Activated T-cell treated with anti-CD3 and anti-CD28 coated beads, Interleukin-2, amount 50 U/mL, for 1 hour (primary cell): ENCODE measurements around the gene TMEM181.
"Not testable (repeated sequence)": the region's sequence is repeated elsewhere in the genome, so short reads cannot be mapped to it uniquely, and the experiment has no call there.

Experiments
- DNase-seq: peaks from one replicate; pipeline ENCODE4 v3.0.0-alpha.2; 2020

The TMEM181 gene

DNA sequence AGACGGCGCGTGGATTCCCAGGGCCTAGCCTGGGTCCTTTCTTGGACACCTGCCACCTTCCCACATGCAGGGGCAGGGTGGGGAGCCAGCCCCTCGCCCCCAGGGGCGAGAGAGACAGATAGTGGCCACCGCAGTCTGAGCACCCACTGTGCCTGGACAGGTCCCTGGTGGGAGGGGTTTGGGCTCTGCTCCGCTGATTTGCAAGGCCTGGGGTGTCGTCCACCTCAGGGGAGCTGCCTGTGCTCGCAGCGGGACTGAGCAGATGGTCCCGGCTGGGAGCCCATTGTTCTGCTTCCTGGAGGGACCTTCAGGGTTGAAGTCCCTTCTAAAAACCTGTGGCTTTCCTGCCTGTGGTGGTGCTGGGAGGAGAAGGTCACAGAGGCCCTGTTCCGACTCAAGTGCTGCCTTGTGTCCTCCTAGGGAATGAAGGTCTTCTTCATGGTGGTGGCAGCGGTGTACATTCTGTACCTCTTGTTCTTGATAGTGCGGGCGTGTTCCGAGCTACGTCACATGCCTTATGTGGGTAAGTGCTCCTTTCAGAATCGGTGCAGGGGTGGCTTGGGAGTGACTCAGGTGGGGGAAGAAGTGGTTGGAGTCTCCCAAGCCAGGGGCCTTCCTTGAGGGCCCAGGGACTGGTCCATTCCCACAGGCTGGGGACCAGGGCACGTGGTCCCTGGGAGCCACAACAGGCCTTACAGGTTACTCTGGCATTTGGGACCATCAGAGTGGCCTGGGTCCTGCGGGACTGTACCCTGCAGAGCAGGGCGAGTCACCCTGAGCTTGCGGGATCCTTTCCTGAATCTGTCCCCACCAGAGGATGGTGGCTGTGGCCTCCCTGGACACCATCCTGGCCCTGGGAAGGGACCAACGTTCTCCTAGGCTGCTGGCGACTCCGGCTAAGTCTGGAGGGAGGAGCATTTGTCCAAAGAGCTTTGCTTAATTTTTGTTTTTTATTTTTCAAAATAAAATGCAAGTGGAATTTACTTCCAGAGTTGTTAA is 65.1 kb downstream of the TMEM181 start:
- DNase-seq, result peak; percentile 13

DNA sequence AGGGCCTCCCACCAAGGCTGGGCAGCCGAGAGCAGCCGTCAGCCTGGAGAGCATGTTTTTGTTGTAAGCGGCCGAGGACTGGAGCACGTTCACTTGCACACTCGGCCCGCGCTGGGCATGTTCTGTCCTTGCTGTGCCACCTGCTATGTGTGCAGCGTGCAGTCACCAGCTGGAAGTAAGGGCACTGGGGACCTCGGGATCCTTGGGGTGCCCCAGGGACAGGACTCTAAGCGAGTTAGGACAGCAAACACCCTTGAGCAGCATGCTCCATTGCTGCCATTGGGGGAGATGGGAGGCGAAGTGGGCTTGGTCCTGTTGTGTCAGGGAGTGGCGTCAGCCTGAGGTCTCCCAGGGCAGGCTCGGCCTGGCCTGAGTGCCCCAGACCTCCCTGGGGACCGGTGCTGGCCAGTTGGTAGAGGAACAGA is 66.0 kb downstream of the TMEM181 start:
- peak; percentile 4 for DNase-seq

DNA sequence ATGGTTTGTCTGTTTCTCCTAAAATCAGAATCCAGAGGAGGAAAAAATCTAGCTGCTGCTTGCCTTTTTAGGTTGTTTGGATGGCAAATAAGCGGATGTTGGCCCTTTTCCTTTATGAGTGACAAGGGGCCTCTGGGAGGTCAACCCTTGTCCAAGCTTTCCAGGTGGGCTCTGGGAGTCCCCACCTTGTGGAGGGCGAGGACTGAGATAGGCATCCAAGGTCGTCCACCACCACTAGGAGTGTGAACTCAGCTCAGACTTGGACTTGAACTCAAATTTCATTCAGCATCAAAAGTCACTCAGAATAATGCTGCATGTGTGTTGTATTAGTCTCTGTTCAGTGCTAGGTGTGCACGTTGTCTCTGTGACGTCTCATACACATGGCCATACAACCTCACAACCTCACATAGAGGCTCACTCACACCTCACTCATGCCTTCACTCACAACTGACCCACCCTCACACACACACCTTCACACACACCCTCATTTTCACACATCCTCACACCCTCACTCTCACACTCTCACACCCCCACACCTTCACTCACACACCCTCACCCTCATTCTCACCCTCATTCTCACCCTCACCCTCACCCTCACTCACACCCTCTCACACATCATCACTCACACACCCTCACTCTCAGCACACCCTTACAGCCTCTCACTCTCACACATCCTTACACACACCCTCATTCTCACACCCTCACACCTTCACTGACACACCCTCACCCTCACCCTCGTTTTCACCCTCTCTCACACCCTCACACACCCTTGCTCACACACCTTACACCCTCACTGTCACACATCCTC is 66.7 kb downstream of the TMEM181 start:
- no peak for DNase-seq

DNA sequence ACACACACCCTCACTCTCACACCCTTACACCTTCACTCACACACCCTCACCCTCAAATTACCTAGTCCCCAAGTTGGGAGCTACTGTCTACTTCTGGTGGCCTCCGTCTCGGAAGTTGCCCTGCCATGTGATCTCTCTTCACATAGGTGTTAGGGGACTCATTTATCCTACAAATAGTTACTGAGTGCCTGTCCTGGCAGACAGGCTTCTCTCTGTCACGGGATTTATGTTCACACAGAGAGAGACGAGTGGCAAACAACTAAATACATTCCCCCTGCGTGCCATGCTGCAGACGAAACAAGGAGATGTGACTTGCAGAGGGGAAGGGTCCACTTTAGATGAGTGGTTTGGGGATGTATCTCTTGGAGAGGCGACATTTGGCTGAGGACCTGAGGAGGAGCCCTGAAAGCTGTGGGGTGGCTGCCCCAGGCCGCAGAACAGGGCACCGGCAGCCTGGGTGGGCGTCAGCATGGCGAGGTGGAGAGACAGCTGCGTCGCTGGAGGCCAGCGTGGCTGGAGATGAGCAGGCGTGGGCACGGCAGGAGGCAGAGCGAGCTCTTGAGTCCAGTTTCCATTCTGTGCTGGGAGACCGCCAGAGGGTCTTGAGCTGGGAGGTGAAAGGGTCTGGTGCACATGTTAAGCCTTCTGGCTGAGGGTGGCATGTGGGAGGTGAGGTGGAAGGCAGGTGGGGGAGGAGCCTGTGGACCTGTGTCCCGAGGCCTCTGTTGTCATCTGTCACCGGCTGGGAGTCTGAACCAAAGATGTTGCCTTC is 67.5 kb downstream of the TMEM181 start:
- DNase-seq, result no peak

DNA sequence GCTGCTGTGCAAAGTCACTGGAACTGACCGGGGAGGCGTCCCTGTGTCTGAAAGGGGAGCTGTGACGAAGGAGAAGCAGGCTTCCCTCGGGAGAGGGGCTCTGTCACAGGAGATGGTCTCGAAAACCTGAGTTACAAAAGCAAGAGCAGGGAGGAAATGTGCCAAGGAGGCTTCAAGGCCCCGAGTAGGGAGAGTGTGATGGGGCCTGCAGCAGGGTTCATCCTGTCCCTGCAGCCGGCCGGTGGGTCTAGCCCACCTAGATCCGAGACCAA is 68.0 kb downstream of the TMEM181 start:
- peak; percentile 4 for DNase-seq

DNA sequence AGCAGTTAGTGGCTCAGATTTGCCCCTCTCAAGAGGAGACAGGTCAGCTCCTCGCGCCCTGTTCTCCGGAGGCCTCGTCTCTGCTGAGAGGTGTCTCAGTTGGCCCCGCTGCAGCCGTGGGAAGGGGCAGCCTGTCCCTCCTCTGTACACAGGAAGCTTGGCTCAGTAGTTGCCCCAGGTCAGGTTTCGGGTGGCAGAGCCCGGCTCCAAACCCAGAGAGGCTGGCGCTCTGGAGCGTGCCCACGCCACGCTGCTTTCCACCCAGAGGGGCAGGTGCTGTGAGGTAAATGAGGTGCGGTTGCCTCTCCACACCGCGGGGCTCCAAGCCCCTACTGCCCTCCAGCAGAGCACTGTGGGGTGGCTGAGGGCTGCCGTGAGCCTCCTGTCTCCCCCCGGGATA is 68.7 kb downstream of the TMEM181 start:
- peak; percentile 15 for DNase-seq

DNA sequence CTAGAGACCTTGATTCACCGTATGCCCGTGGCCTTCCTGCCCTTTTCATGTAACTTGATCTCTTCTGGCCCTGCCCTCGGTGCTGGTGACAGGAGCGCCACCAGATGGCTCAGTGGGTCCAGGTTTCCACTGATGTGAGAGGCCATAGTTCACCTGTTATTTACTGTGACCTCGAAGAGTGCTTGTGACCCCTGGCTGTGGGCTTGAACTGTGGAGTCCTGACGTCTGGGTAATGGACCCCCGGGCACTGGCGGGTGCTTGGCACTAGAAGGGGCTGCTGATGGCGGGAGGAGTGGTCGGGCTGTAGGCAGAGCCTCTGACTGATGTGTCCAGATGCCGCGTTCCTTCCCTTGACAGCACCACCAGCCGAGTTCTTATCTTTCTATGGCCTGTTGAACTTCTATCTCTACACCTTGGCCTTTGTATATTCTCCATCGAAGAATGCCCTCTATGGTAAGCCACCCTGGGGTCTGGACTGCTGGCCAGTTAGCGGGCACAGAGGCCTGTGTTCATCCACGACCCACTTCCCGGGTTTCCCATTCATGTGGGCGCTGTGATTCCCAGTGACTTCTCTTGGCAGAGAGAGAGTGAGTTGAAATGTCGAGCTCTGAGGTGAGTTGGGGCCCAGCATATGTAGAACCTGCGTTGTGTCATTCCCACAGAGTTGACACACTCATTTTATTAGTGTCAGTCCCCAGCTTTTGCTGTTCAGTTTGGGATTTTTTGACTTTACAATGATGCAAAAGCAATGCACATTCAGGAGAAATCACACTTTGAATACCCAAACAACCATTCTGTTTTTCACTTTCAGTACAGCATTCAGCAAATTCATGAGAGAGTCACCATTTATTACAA is 69.7 kb downstream of the TMEM181 start:
- DNase-seq, result peak; percentile 61

DNA sequence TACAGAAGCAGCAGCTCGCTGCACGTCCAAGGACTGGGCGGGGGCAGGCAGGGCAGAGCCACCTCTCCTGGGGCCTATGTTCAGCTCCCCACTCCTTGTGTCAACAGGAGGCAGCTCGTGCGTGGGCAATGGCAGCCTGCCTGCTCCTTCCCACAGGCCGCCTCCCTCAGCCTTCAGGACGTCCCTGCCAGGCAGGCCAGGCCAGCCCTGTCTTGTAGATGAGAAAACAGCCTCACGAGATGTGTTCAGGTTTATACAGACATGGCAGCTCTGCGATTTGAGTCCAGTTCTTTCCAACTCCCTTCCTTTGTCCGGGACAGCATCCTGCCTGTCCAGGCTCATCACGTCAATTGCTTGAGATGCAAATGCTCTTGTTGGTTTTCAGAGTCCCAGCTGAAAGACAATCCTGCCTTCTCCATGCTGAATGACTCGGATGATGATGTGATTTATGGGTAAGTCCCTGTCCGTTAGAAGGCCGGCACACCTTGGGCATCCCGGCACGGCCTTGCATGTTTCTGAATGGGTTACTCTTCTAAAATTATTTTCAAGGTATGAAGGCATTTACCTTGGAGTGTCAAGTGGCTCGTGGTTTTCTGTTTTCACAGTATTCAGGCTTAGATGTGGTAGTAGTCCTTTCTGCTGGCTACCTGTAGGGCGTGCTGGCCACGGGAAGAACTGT is 71.2 kb downstream of the TMEM181 start:
- DNase-seq, result peak; percentile 19

DNA sequence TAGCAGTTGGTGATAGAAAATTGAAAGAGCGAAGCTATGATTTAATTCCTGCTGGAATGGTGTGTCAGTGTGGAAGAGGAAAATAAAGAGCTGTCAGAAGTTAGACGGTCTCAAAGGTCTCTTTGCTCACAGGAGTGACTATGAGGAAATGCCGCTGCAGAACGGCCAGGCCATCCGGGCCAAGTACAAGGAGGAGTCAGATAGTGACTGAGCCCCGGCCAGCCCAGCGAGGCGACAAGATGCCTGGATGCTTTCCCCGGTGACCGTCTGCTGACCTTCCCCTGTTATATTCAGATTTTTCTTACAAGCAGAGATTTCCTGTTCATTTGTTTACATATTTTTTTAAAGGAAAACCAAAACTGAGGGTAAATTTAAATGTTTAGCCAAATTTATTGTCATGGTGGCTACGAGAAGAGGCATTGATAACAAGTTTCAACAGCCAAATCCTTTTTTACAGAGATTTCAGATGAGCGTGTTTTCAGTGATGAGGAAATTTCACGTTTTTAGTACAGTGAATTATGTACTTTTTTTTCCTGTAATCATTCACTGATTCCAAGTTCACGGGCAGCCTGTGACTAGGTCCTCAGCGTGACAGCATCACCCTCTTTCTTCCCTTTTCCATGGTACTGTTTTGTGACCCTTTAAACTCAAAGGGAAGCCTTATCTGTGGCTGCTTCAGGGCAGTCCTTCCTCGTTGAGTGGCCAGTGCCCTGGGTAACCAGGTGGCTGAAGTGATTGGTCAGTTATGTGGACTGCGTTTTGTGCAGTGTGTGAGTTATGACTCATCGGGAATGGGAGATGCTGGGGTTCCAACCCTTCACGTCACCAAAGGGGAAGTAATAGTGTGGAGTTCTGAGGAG is 72.0 kb downstream of the TMEM181 start:
- DNase-seq, result peak; percentile 16

DNA sequence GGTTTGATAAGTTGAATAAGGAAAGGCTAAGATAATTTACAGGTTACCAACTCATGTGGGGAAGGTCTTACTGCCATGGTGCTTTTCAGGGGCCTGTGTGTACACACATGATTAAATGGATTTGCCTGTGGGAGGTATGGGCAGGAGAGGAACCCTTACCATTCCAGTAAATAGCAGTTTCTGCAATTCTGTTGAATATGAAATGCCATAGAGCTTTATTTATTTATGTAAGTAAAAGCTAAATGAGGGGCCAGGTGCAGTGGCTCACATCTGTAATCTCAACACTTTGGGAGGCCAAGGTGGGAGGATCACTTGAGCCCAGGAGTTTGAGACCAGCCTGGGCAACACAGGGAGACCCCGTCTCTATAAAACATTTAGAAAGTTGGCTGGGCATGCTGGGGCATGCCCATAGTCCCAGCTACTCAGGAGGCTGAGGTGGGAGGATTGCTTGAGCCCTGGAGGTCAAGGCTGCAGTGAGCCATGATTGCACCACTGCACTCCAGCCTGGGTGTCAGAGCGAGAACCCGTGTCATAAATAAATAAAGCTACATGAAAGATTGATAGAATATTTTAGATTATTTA is 72.7 kb downstream of the TMEM181 start:
- not testable (repeated sequence) for DNase-seq

DNA sequence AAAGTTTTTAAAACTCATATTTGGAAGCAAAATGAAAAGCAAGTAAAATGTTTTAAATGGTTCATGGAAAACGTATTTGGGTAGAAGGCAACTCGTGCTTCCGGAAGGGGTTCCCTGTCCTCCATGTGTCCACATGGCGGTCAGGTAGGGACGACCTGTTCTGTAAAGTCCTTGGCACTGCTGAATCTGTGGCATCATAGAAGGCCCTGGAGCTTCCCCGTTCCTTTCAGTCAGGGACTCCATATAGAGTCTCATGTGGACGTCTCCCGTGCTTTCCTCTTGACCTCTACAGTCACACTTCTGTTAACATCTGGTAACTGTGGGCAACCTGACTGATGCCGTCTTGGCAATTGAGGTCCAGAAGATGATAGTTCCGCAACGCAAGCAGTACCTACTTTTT is 73.2 kb downstream of the TMEM181 start:
- no peak for DNase-seq

DNA sequence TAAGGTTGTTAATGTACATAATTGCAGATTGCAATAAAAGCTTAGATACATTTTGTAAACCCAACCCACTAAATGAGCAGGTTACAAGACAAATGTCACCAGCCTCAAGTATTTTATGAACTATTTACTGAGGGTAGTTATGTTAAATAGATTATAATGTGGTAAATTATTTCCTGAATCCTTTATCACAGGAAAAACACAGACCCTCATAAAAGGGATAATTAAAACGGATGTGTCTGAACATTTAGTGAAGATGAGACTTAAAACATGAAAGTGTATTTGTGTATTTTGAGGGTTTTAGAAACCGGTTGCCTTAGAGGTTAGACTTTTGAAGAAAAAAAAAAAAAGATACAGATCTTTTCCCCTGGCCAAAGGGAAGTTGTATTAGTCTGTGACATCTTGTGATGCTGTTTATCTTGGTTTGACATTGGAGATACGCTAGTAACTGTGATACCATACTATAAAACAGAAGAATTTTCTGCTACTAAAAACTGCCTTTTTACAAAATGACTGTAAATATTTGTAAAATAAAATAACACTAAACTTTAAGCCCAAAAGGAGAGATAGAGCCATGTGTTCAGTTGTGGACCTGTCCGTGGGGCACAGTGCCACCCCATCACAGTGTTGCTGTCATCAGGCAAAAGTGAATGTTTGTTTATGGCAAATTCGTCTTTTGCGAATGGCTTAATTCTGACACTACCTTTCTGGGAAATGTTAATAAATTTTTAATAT is 75.0 kb downstream of the TMEM181 start:
- DNase-seq, result no peak

DNA sequence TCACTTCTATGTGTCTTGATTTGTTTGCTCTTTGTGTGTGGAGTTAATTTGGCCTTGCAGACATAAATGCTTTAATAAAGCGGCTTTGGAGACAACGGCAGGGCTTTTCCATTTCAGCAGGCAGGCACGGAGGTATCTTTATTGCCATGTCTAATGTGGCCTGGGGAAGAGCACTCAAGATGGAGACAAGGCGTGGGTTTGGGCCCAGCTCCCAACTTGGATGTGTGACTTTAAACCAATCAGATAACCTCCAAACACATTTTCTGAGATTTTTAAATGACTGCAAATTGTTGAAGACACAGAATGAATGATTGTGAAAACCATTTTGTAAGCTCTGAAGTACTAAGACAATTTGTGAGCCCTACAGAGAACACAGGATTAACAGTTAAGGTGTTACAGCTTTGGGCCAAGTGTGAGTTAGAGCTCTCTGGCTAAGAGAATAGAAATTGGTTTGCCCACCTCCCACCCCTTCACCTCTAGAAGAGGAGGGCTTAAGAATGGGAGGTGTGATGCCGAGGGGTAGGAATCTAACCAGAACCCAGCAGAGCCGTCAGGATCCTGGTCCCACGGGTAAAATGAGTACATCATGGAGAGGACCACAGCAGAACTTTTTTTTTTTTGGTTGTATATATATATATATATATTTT is 75.7 kb downstream of the TMEM181 start:
- DNase-seq, result no peak

DNA sequence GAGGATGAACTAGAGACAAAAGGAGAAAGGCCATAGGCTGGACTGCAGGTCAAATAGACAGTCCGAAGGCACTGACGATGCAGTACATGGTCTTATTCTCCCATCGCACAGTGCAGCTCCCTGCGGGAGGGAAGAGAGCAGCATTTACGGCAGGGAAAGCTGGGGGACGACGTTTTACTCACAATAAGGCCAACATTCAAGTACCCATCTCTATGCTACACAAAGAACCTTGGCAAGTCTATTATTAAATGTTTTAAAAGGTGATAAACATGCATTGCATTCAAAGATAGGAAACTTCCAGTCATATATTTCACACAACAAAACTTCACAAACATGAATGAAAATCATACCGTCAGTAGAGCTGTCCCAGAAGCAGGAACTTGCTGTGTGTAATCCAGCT is 76.9 kb downstream of the TMEM181 start:
- DNase-seq, result no peak

DNA sequence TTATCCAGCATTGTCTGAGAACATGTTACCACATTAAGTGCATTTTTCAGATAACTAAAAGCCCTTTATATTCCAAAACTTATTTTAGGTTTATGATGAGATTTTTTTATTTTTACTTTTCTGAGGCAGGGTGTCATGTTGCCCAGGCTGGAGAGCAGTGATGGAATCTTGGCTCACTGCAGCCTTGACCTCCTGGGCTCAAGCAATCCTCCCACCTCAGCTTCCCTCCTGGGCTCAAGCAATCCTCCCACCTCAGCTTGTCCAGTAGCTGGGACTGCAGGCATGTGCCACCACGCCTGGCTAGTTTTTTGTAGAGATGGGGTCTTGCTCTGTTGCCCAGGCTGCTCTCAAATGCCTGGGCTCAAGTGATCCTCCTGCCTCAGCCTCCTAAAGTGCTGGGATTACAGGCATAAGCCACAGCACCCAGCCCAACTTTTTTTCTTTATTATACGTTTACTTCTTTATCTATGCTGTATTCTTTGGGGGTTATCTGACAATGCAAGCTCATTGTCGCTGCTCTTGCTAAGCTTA is 78.5 kb downstream of the TMEM181 start:
- no peak for DNase-seq

DNA sequence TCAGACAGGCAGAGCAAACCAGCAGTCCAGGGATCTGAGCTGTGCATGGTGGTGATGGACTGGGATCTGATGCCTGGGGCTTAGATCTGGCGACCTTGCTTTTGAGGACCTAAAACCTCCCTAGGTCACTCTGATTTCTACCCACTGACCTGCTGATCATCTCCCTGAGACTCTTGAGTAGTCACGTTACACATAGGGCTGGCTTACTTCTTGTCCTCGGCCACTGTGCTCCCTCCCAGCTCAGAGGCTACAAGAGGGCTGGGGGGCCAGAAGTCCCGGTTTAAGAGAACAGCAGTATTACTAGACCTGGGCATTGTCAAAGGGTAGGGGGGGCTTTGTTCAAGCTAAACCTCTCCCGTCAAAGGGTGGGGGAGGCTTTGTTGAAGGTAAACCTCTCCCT is 79.2 kb downstream of the TMEM181 start:
- no peak for DNase-seq

DNA sequence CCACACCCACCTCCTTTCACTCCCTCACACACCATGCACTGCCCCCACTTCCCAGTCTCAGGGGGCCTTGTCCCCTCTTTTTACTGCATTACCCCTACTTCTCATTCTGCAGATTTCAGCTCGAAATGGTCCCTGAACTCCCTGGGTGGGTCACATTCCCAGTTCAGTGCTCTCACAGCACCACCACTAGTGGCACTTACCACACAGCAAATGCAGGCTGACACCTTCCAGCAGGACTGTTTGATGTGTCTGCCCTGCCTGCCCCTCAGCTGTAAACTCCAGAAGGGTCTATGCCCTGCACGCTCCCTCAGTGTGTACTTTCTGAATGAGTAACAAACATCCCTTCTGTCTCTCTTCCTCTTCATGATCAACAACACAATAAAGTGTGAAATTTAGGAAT is 80.6 kb downstream of the TMEM181 start:
- DNase-seq, result peak; percentile 18

DNA sequence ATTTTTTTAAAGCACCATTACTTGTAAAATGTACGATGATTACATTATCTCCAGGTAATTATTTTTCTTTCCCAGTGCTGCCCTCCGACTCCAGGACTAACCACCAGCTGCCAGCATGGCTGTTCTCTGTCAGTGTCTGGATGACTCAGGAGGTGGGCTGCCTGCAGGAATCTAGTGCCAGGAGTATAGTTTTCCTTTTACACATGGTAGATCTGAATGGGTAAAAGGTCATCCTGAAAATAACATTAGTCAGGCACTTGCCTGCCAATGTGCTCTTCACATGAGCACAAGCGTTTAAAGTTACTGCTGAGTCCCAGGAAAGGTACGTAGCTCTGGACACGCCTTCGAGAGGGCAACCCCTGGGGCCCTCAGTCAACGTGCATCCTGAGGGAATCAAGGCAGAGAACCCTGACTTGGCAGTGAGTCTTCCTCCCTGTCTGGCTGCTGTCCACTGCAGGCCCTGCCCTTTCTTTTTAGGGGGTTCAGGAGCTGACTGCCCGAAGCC is 82.3 kb downstream of the TMEM181 start:
- DNase-seq, result peak; percentile 17

DNA sequence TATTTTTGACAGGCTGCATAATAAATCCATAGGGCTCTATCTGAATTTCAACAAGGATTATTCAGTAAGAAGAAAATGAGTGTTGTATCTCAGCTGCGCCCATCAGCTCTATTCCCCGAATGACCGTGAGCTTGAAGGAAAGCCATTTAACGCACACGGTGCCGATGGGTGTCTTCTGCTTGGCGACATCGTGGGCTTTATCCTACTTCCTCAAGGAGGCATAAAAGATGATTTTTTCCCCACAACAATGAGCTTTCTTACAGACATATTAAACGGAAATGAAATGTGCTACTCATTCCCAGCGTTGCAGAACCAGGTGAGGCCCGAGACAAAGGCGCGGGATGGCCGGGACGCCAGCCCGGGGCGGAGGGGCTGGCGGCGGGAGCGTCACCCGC is 83.9 kb downstream of the TMEM181 start:
- peak; percentile 33 for DNase-seq
